LNCAP (cell line): ENCODE measurements around the gene UGT1A5.

Source experiments
- TF ChIP-seq, protein P1 (sequence below): fragments of 450-650 bp; IDR thresholded peaks from 2 replicates; pipeline ENCODE4 v1.5.1; 2017; ENCODE audit warnings: mild to moderate bottlenecking

Gene UGT1A5

DNA sequence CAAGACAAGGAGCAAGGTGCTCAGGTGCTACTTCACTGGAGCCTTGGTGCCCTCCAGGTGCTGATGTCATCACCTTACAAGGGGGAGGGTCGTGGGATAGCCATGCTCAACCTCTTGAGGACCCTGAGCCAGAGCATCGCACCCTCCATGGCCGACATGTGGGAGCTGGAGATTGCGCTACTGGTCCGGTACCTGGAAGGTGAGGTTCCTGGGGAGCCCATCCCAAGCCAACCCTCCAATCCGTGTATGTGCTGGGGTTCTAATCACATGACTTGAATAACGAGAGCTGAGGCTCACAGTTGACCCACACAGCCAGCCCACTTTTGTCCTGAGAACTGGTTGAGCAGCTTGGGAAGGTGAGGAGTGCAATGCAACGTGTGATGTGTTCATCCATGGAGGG, 91.3 kb downstream of the UGT1A5 start:
- TF ChIP-seq, protein P1, sequence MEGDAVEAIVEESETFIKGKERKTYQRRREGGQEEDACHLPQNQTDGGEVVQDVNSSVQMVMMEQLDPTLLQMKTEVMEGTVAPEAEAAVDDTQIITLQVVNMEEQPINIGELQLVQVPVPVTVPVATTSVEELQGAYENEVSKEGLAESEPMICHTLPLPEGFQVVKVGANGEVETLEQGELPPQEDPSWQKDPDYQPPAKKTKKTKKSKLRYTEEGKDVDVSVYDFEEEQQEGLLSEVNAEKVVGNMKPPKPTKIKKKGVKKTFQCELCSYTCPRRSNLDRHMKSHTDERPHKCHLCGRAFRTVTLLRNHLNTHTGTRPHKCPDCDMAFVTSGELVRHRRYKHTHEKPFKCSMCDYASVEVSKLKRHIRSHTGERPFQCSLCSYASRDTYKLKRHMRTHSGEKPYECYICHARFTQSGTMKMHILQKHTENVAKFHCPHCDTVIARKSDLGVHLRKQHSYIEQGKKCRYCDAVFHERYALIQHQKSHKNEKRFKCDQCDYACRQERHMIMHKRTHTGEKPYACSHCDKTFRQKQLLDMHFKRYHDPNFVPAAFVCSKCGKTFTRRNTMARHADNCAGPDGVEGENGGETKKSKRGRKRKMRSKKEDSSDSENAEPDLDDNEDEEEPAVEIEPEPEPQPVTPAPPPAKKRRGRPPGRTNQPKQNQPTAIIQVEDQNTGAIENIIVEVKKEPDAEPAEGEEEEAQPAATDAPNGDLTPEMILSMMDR: no peak

DNA sequence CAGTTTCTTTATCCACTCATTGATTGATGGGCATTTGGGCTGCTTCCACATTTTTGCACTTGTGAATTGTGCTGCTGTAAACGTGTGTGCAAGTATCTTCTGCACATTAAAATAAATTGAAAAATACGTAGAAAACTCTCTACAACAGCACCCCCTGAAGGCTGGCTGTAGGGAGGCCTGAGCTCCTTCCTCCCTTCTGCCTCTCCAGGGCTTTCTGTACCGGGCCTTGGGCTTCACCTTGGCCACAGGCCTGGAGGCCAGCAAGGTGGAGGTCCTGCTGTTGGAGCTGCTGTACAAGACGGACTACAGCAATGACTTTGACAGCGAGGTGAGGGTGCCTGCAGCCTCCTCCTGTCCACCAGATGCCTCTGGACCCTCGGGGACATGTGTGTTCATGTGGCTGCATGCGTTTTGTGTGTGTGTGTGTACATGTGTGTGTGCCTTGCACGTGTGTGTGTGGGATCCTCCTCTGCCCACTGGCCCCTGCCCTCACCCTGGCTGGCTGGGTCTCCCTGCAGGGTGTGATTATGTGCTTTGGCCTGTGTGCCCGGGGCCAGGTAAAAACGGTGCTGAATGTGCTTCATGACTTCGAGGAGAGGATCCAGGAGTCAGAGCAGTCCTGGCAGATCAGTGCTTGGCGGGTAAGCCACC, 94.6 kb downstream of the UGT1A5 start:
- TF ChIP-seq, protein P1: no peak

DNA sequence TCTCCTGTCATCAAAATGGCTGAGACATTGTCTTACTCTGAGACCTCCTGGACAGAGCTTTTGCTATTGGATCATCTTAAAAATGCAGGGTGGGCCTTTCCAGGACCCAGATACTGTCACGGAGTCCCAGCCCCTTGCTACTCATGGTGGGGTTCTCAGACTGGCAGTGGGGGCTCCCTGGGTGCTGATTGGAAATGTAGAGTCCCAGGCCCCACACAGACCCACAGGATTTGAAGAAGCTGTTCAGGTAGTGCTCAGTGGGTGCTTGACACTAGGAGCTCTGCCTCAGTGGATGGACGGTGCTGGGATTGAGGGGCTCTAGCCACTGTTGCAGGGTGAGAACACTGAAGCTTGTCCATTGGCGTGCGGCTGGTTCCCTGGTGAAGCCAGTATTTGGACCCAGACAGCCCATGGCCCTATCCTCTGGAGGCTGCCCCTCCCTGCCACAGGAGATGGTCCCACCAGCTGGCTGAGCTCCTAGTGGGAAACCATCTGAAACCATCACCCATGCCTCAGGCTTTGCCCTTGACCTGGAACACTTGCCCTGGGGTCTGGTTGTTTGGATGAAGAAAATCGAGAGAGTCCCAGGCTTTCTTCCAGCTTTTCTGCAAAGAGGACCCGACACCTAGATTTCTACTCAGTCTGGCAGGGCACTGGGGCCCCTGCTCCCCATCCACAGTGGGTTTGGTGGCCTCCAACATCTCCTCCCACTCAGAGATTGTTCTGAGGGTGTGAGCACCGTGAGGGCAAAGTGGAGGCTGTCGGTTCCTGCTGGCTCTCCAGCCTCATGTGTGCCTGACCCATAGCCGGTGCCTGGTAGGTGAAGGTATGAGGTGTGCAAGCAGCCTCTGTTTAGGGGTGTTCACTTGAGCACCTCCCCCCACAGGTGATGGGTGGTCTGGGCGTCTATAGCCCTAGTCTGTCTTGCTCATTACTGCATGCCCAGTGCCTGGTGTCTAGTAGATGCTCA, 95.5 kb downstream of the UGT1A5 start:
- TF ChIP-seq, protein P1: no peak

DNA sequence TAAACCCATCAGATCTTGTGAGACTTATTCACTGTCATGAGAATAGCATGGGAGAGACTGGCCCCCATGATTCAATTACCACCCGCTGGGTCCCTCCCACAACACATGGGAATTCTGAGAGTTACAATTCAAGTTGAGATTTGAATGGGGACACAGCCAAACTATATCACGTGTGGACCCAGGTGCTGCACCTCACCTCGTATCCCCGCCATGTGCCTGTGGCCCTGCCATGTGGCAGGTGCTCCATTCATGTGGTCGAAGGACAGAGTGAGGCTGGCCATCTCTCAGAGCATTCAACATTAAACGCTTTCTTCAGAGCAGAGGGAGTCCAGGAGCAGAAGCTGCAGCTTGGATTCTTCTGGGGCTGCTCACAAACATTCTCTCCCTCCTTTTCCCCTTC, 97.7 kb downstream of the UGT1A5 start:
- TF ChIP-seq, protein P1: no peak

DNA sequence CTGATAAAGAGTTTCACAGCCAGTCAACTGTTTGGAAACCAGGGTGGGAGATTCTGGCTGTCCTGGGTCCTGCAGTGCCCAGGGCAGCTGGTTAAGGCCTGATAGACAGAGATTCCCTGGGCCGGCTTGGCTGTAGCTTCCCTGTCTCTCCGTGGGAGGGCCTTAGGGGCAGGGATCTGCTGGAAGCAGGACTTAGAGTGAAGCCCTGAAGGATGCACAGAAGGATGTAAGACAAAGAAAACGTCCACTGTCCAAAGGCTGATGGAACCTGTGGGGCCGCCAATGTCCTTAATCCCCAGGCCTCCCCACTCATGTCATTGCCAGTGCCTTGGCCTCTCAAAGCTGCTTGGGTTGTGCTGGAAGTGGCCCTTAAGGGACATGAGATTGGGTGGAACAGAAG, 98.4 kb downstream of the UGT1A5 start:
- TF ChIP-seq, protein P1: no peak

DNA sequence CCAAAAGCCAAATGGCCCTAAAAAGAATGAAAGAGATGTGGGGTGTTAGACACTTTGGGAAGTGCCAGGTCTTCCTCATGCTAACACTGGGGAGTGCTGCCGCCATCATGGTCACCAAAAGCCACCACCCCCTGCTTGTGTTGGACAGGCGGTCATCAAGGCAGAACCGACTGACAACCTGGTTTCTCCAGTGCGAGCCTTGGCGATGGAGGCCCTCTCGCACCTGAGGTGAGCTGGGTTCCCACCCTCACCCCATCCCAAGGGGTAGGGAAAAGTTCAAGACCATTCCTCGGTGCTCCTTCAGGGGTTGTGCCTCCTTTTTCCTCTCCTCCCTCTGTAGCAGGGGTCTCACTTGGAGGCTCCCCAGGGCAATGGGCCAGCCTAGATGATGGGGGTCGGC, 99.0 kb downstream of the UGT1A5 start:
- TF ChIP-seq, protein P1: no peak

DNA sequence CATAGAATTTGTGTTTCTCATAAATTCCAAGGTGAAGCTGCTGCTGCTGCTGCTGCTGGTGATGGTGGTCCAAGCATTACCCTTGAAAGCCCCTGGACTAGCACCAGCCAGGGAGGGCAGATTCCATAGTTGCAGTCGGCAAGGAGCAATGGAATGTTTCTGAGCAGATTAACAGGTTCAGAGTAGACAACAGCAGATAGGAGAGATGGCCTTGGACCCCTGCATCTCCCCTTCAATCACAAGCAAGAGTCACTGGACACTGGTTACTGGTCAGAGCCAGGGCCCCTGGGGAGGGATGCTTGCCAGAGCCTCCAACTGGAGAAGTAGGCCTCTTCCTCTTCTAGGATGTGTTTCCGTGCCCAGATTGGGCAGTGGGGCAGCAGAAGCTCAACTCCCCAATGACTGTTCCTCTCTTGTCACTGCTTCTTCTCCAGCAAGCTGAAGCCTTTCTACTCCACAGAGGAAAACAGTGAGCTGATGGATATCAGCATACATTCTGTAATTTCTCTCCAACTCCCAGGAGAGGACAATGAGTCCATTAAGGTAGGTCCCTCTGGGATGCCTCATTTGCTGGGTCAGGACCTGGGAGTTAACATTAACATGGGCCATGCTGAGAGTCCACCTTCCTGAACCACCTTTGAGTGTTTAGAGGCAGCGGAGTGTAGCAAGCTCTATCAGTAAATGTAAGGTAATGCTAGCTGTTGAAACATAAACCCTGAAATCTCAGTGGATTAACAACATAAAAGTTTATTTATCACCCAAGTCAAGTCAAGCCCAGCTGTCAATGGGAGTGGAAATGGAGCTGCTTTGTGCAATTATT, 100.7 kb downstream of the UGT1A5 start:
- TF ChIP-seq, protein P1: no peak
